OCI-LY1 (cell line): Measurements from ENCODE around the gene RNF41.

Experiments used
- H2AFZ ChIP-seq: fragments of 200-600 bp; sonication (generic), shearing (Covaris generic); 2 replicates; pipeline ENCODE4 v1.6.0; 2014; ENCODE audit warnings: antibody characterized with exemption, mild to moderate bottlenecking, low read length
- H3F3A ChIP-seq: fragments of 200-600 bp; sonication (generic), shearing (Covaris generic); 2 replicates; pipeline ENCODE4 v1.6.0; 2014; ENCODE audit warnings: mild to moderate bottlenecking, antibody characterized with exemption, low read length, moderate library complexity; ENCODE audit not compliant: insufficient read depth
- H3K27ac ChIP-seq: fragments of 200-600 bp; sonication (generic); 2 replicates; pipeline ENCODE4 v1.5.1; 2014; ENCODE audit warnings: low read length, mixed run types, mild to moderate bottlenecking, low read depth; ENCODE audit not compliant: poor library complexity, severe bottlenecking
- H3K27me3 ChIP-seq: fragments of 200-600 bp; sonication (generic); 2 replicates; pipeline ENCODE4 v1.6.0; 2014; ENCODE audit warnings: antibody characterized with exemption, mild to moderate bottlenecking, low read length, moderate library complexity; ENCODE audit not compliant: insufficient read depth
- H3K36me3 ChIP-seq: fragments of 200-600 bp; sonication (generic); 2 replicates; pipeline ENCODE4 v1.6.1; 2014; ENCODE audit warnings: mild to moderate bottlenecking, antibody characterized with exemption, low read length, moderate library complexity, mixed read lengths; ENCODE audit not compliant: insufficient read depth
- H3K4me1 ChIP-seq: fragments of 200-600 bp; sonication (generic); 2 replicates; pipeline ENCODE4 v1.5.1; 2014; ENCODE audit warnings: mild to moderate bottlenecking, low read length, moderate library complexity; ENCODE audit not compliant: insufficient read depth, severe bottlenecking
- H3K4me2 ChIP-seq: fragments of 200-600 bp; sonication (generic), shearing (Covaris generic); 2 replicates; pipeline ENCODE4 v1.6.1; 2014; ENCODE audit warnings: low read length
- H3K4me3 ChIP-seq: fragments of 200-600 bp; sonication (generic); 2 replicates; pipeline ENCODE4 v1.5.1; 2014; ENCODE audit warnings: low read length, low read depth, mild to moderate bottlenecking, mixed read lengths; ENCODE audit not compliant: poor library complexity, severe bottlenecking
- H3K79me2 ChIP-seq: fragments of 200-600 bp; shearing (Covaris generic); 2 replicates; pipeline ENCODE4 v1.6.1; 2016; ENCODE audit warnings: mixed run types, low read length, mixed read lengths; ENCODE audit not compliant: insufficient read depth
- H3K9ac ChIP-seq: fragments of 200-600 bp; sonication (generic), shearing (Covaris generic); 2 replicates; pipeline ENCODE4 v1.6.1; 2014; ENCODE audit warnings: mild to moderate bottlenecking, low read length, mixed read lengths
- H3K9me2 ChIP-seq: fragments of 200-600 bp; sonication (generic), shearing (Covaris generic); 2 replicates; pipeline ENCODE4 v1.6.1; 2014; ENCODE audit warnings: low read depth, mild to moderate bottlenecking, low read length, mixed read lengths
- H3K9me3 ChIP-seq: fragments of 200-600 bp; shearing (Covaris generic); 2 replicates; pipeline ENCODE4 v1.6.1; 2014; ENCODE audit warnings: low read length, mixed read lengths
- H4K20me1 ChIP-seq: fragments of 200-600 bp; sonication (generic), shearing (Covaris generic); 2 replicates; pipeline ENCODE4 v1.6.0; 2016; ENCODE audit warnings: mild to moderate bottlenecking, low read length; ENCODE audit not compliant: insufficient read depth
- EZH2 ChIP-seq: fragments of 200-600 bp; sonication (generic), shearing (Covaris generic); IDR thresholded peaks from 2 replicates; pipeline ENCODE4 v1.8.0; 2017; ENCODE audit warnings: borderline replicate concordance, mixed run types, mild to moderate bottlenecking, antibody characterized with exemption, low read length, moderate library complexity, mixed read lengths
- TF ChIP-seq, protein P1 (sequence below): fragments of 200-600 bp; sonication (generic), shearing (Covaris generic); IDR thresholded peaks from 2 replicates; pipeline ENCODE4 v1.5.1; 2017; ENCODE audit warnings: mild to moderate bottlenecking, antibody characterized with exemption, low read length, moderate library complexity, mixed read lengths

The RNF41 gene

GRCh38 chr12:56237552-56237951 is 15.8 kb upstream of the RNF41 start:
- no peaks in the 10 kb centered on the region for H4K20me1 ChIP-seq

GRCh38 chr12:56236985-56237384 is 15.3 kb upstream of the RNF41 start:
- Histone ChIP-seq H3K4me2 (no peak overlapping the region), H4K20me1 (no peaks in the 10 kb centered on the region), H3K79me2 (no peaks in the 10 kb centered on the region), H3K36me3 (peaks cover 25% of the 10 kb centered on the region), H3K9me2 (no peaks in the 10 kb centered on the region), H3K4me1 (no peaks in the 10 kb centered on the region), H2AFZ (no peak overlapping the region), H3K9ac (no peak overlapping the region), H3F3A (no peaks in the 10 kb centered on the region), H3K9me3 (no peaks in the 10 kb centered on the region), H3K4me3 (no peak overlapping the region), H3K27ac (no peak overlapping the region), H3K27me3 (no peaks in the 10 kb centered on the region)
- TF ChIP-seq EZH2 = no peak
- TF ChIP-seq, protein P1, sequence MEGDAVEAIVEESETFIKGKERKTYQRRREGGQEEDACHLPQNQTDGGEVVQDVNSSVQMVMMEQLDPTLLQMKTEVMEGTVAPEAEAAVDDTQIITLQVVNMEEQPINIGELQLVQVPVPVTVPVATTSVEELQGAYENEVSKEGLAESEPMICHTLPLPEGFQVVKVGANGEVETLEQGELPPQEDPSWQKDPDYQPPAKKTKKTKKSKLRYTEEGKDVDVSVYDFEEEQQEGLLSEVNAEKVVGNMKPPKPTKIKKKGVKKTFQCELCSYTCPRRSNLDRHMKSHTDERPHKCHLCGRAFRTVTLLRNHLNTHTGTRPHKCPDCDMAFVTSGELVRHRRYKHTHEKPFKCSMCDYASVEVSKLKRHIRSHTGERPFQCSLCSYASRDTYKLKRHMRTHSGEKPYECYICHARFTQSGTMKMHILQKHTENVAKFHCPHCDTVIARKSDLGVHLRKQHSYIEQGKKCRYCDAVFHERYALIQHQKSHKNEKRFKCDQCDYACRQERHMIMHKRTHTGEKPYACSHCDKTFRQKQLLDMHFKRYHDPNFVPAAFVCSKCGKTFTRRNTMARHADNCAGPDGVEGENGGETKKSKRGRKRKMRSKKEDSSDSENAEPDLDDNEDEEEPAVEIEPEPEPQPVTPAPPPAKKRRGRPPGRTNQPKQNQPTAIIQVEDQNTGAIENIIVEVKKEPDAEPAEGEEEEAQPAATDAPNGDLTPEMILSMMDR = no peak

More at GRCh38 chr12:56237552-56237951, 15.8 kb upstream of the RNF41 start:
- Histone ChIP-seq H3K4me1 (peaks cover 3% of the 10 kb centered on the region), H2AFZ (no peak overlapping the region), H3K9ac (no peak overlapping the region), H3K79me2 (no peaks in the 10 kb centered on the region), H3K4me2 (no peak overlapping the region), H3K27me3 (no peaks in the 10 kb centered on the region), H3K4me3 (no peak overlapping the region), H3K9me2 (no peaks in the 10 kb centered on the region), H3K36me3 (peaks cover 30% of the 10 kb centered on the region), H3K27ac (no peak overlapping the region), H3F3A (no peaks in the 10 kb centered on the region), H3K9me3 (no peaks in the 10 kb centered on the region)
- no peak for TF ChIP-seq EZH2
- TF ChIP-seq, protein P1 = no peak

DNA sequence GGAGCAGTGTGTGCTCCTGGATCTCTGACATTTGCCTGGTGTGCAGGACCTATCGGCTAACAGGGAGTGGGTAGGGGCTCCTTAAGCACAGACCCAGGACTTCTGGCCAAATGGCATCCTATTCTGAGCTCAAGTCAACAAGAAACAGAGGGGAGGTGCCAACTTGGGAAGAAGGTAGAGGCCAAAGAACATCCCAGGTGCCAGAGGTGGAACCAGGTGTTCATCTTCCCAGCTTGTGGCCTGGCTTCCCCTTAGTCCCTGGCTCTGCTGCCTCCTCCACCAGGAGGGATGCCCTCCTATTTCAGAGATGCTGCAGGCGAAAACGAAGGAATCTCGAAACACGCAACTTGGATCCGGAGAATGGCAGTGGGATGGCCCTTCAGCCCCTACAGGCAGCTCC is 14.4 kb upstream of the RNF41 start:
- Histone ChIP-seq H4K20me1 (no peaks in the 10 kb centered on the region), H3K79me2 (no peaks in the 10 kb centered on the region), H3K27me3 (no peaks in the 10 kb centered on the region), H3K36me3 (peaks cover 16% of the 10 kb centered on the region), H2AFZ (no peak overlapping the region), H3K9me2 (no peaks in the 10 kb centered on the region), H3K9me3 (no peaks in the 10 kb centered on the region), H3K4me3 (no peak overlapping the region), H3K27ac (no peak overlapping the region), H3K9ac (no peak overlapping the region), H3K4me2 (no peak overlapping the region), H3K4me1 (no peaks in the 10 kb centered on the region), H3F3A (no peaks in the 10 kb centered on the region)
- TF ChIP-seq EZH2 = no peak
- TF ChIP-seq, protein P1 = no peak
